ENCODE results near the gene PPP3CB.

DNA sequence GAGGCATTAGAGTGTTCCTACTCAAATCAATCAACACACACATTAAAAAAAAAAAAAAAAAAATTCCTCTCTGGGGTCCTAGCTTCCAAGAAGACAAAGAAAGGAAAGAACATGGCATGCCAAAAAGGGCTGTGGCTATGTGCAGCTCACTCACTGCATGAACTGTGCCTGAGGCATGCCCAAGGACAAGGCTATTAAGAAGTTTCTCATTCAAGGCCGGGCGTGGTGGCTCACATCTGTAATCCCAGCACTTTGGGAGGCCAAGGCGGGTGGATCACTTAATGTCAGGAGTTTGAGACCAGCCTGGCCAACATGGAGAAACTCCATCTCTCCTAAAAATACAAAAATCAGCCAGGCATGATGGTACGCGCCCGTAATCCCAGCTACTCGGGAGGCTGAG is 41.9 kb upstream of the PPP3CB start:
- TF ChIP-seq, protein P1, sequence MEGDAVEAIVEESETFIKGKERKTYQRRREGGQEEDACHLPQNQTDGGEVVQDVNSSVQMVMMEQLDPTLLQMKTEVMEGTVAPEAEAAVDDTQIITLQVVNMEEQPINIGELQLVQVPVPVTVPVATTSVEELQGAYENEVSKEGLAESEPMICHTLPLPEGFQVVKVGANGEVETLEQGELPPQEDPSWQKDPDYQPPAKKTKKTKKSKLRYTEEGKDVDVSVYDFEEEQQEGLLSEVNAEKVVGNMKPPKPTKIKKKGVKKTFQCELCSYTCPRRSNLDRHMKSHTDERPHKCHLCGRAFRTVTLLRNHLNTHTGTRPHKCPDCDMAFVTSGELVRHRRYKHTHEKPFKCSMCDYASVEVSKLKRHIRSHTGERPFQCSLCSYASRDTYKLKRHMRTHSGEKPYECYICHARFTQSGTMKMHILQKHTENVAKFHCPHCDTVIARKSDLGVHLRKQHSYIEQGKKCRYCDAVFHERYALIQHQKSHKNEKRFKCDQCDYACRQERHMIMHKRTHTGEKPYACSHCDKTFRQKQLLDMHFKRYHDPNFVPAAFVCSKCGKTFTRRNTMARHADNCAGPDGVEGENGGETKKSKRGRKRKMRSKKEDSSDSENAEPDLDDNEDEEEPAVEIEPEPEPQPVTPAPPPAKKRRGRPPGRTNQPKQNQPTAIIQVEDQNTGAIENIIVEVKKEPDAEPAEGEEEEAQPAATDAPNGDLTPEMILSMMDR (conservative IDR thresholded peaks at IDR 0.05 in 1 of 2, IDR thresholded peaks at IDR 0.05 in 1 of 2; ENCODE audit: extremely low read depth in 1 of 2, insufficient read depth in 1 of 2, low read depth in 1 of 2, low read length in 2 of 2), result no peak
- no peak for TF ChIP-seq EZH2 (IDR thresholded peaks at IDR 0.05; ENCODE audit: borderline replicate concordance, low read length)

All from mammary epithelial cell (primary cell).